HG02970 (cell line): ENCODE measurements around the gene PISD.

ENCODE experiments used
- ATAC-seq: cut with Tn5 transposase; IDR thresholded peaks from one replicate; pipeline ENCODE4 v1.9.1; 2021; ENCODE audit warnings: mild to moderate bottlenecking, moderate library complexity, moderate number of reproducible peaks; ENCODE audit not compliant: unreplicated experiment, low FRiP score

PISD gene

DNA sequence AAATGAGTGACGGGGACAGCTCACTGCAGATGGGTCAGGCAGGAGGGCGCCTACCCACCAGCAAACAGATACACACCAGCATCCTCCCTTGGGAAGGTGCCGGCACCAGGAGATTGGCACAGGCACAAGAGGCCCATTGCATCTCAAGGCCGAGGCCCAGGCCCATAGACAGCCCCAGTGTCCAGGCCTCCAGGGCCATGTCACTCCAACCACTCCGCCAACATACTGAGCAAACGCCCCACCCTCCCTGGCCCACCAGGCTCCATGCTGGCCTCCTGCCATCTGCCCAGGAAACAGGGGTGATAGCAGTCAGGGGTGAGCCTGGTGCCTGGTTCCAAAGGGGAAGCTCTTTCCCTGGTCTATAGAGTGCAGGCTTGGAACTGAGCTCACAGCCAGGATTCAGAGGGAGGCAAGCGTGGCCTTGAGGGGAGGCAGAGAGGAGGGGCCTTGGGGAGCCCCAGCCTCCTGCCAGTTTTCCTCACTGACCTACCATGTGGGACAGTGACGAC, 34.7 kb downstream of the PISD start:
- ATAC-seq: no peak

DNA sequence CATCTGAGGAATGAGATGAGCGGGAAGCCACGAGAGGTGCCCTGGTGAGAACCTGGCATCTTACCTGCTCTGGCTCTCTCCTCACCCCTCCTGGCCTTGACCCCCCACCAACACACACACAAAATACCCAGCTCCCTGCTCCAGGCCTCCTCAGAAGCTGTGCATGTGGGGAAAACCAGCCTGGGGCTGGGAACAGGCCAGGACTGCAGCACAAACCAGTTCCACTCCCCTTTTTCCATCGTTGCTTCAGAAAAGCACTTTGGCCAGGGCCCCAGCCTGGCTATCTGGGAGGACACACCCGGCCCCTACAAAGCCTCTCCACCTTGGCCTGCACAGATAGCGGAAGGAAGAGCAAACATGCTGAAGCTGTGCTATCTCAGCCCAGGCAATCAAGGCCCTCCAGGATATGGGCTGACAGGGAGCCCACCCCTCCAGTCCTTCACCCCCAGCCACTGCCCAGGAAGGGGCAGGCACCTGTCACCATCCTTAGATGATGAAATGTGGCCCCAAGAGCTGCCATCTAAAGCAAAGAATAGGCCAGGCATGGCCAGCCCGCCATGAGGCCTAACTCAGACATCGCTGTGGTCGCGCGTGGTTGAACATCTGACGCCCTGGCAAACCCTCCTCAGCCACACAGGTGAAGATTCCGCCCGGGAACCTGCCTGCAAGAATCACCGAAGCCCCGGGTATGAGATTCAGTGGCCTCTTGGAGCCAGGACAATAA, 35.4 kb downstream of the PISD start:
- no peak for ATAC-seq

DNA sequence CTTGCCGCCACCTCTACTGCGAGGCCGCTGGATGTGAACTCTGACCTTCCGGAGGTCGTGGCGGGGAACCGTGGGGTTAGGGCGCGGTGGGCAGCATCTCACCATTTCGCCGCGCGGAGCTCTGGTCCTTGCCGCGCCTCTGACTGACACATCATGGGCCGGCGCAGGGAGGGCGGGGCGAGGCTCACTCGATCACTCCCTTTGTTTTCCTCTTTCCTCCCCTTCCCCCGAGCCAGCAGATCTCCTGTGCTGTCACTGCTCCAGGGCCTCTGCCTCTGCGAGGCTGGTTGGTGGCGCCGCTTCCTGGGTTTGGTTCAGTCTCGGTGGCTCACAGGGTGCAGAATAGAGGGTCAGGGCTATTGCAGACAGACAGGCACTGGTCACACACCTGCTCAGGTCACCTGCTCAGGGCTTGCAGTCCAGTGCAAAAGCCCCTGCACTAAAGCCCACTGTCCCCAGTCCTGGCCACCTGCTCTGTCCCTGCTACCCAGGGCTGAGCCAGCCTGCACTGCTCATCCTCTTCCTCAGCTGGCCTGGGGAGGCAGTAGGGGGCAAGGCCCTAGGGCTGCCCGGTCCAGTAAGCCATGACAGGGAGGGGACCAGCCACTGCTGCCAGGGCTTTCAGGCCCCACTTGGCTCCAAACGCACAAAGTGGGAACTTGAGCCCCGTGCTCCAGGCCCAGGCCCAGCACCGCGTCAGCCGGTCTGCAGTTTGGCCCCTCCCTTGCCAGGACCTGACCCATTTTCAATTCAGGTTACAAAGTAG, 36.2 kb downstream of the PISD start:
- no peak for ATAC-seq

DNA sequence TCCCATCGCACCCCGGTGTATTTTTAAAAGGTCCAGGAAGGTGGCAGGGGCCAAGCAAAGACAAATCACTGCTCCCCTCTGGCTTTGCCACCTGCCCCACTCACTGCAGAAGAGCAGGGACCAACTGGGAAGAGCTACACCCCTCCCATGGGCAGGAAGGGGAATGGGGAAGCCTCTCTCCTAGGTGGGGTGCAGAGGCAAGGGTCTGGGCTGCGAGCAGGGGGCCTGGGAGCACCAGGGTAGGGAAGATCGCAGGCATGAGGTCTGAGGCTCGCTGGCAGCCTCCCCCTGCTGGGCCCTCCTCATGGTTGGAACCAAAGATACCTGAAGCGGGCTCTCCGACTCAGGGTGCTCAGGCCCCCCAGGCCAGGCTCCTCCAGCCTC, 36.8 kb downstream of the PISD start:
- no peak for ATAC-seq

DNA sequence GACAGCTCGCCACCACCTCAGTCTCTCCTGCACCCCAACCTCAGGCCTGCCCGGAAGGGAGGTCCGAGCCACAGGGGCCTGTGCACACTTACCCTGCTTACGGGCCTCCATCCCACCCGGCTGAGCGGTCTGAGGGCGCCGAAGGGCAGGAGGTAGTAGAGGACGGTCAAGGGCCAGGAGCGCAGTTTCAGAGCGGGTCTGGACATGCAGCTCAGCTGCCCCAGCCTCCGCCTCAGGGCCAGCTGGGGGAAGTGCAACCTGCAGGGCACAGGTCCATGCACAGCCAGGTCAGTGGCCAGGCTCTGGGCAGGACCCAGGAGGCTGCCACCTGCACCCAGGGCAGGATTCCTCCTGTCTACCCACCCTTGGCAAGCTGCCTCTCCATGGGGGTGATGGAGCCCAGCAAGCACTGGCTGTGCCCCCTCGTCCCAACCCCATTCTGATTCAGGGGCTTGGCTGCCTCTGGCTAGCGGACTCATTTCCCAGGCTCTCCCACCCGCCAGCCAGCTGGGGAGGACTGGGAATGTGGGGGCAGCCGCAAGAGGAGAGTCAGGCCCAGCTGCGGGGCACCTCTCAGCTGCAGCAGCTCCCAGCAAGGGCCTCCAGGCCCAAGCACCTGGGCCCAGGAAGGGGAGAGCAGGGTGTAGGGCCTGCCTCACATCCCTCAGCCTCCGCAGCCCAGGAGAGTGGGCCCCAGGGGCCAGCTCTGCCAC, 38.3 kb downstream of the PISD start:
- no peak for ATAC-seq

DNA sequence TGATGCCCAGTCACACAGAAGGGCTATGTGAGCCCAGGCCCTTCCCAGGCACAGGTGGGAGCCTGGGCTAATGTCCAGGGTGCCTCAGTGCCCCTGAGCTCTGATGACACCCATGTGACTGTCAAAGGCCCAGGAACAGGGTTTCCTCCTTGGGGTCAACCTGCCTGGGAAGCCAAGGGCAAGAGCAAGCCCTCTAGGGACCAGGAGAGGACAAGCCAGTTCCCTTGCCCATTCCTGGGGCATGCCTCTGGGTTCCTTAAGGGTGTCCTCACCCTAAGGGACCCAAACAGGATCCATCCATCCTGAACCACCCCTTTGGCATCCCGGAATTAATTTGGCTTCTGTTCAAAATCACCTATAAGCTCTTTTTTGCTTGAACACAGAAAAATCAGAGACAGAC, 39.0 kb downstream of the PISD start:
- no peak for ATAC-seq

DNA sequence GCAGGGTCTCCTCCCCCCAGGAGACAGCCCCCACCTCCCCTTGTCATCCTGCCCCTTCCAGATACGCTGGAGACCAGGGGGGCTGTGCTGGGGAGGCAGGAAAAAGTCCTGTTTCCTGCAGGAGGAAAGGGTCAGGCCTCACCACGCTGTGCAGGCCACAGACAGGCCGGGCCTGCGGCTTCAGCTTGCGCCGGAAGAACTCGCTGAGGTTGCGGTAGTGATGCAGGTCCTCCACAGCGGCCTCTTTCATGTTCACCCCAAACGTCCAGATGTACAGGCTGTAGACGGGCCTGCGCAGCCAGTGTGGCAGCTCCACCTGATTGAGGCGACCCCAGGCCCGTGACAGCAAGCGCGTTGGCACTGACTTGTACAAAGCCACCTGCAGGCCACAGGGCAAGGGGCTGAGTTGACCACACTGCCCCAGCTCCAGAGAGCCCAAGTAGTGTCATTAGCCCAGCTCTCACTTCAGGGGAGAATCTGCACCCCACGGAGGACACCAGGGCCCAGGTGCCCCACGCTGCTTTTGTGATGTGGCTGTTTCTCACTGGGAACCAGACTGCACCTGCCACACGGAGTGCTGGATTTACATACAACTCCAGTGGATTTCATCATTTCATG, 40.4 kb downstream of the PISD start:
- no peak for ATAC-seq

DNA sequence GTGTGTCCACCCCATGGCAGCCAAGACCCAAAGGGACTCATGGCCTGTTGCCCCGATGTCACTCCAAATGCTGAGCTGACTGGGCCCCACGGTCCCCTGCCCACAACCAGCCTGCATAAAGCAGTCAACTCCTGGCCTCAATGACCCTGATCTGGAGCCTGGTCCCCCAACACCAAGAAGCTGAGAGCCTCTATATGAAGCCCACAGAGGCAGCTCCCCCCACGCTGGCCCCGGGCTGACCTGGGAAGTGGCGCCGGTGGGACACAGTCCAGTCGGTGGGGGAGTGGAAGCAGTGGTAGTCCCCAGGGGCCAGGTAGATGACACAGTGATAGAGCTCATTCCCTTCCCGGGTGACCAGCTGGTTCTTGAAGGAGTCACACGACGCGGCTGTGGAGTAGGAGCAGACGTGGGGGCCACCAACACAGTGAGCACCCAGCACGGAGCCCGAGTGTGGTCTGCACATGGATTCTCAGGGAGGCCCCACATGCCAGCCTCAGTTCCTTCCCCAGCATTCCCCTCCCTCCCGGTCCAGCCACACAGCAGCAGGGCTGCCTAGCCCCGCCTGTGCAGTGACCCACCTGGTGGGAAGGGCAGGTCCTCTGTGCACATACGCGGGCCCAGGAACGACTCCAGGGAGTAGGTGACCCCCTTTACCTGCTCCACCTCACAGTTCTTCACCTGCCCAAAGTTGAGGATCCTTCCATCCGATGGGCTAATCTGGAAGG, 41.1 kb downstream of the PISD start:
- no peak for ATAC-seq

DNA sequence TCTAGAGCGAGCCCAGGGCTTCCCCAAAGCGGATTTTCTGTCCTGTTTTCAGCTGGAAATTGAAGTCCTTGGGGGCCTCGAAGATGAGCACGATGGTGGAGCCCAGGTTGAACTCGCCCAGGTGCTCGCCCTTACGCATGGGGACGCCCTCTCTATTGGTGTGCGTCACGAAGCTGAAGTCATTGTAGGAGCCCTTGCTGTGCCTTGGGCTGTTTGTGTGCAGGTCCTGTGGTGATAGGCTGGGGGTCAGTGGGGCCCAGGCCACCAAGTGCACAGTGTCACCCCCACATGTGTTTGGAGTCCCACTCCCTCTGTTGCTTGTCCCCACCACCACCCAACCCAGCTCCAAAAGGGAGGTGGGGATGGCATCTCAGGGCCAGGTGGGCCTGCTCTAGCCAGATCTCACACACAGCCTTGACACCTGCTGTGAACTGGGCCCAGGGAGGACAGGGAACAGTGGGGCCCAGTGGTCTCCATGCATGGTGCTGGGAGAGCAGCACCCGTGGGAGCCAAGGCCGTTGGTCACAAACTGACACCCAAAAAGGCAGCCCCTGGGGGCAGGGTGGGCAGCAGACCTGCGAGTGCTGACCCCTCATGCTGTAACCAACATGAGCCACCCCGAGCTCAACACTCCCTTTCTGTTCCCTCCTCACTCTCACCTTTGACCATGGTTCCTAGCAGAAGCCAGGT, 42.3 kb downstream of the PISD start:
- ATAC-seq: no peak

DNA sequence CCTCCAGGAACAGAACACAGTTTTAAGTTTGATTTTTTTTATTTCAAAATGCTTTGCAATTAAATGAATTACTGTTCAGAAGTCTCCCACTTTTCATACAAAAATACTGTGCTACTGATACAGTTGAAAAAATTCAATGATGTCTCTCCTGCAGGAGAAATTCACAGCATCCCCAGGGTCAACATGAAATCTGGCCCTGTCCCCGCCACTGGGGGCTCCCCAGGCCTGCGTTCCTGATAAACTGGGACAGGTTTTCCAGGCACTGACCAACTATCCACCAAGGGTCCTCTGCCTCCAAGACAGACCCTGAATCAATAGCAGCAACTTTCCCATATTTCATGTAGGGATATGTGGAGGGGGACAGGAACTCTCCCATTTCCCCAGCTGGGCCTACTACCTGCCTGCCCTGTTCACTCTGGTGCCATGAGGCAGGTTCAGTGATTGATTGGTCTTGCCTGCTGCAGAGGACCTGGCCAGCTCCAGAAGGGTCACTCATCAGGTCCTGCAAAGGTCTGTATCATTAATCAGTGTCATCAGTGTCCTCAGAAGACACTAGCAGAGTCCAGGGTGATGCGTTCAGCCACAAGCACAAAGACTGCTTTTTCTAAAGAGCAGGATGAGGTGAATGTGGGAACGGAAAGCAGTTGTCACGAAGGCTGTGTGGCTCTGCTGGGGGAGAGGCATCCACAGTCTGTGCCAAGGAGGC, 43.4 kb downstream of the PISD start:
- ATAC-seq: no peak

DNA sequence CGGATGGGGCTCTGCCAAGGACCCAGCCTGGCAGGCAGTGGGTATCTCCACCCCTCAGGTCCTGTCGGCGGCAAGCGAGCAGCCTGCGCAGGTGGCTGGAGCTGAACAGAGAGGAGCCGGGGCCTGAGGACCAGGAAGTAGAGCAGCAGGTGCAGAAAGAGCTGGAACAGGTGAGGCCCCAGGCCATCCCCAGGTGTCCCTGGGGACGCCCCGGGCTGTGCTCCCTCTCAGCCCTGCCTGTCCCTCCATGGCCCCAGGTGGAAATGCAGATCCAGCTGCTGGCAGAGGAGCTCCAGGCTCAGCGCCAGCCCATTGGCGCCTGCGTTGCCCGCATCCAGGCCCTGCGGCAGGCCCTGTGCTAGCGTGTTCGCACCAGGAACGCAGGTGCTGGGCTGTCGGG, 44.0 kb downstream of the PISD start:
- no peak for ATAC-seq

DNA sequence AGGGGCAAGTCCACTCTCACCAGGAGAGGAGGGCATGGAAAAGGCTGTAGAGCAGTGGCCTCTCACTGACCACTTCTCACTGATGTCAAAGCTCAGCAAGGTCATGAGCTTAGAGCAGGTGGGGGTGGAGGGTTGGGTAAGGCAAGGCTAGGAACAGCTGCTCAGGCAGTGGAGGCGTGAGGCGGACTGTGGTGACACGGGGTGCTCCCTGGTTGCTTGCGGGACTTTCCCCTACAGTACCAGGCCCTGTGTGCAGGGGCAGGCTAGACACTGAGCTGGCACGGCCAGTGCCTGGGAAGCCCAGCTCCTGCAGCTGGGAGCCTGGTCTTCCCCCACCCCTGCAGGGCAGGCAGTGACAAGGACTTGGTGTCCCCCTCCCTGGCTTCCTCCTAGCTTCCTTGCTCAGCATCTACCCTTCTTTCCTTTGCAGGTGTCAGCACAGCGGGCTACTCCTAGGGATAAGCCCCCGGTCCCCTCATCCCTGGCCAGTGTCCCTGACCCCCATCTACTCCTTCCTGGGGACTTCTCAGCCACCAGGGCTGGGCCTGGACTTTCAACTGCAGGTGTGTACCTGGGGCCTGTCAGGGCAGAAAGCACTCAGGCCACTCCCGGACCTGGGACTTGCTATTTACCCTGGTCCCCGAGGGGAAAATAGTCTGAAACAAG, 45.6 kb downstream of the PISD start:
- no peak for ATAC-seq

DNA sequence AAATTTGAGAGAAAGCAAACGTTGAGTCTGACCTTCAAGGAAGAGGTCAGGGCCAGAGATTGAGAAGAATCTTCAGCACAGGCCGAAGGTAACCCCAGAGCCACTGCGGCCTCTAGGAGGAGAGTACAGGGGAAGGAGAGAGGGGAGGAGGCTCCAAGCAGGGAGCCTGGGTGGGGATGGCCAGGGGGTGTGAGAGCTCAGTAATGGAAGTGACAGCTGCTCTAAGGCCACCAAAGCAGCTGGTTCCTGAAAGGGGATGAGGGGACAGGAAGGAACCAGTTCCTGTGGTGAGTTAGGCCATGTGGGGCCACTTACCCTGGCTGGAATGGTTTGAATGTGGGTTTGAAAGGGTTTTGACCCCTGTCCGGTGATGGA, 46.1 kb downstream of the PISD start:
- no peak for ATAC-seq

DNA sequence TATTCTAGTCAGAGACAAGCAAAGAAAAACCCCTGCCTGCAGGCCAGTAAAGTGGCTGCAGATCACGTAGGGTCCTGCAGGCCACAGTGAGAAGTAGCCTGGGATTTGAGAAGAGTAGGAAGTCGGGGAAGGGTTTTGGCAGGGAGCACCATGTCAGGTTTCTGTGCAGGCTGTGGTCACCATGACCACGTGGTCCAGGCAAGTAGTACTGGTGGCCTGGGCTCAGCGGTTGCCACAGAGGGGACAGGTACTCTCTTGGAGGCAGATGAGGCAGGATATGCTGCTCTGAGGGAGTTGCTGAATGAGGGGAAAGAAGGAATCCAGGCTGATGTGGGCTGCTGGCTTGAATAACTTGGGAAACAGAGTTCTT, 46.5 kb downstream of the PISD start:
- ATAC-seq: no peak

DNA sequence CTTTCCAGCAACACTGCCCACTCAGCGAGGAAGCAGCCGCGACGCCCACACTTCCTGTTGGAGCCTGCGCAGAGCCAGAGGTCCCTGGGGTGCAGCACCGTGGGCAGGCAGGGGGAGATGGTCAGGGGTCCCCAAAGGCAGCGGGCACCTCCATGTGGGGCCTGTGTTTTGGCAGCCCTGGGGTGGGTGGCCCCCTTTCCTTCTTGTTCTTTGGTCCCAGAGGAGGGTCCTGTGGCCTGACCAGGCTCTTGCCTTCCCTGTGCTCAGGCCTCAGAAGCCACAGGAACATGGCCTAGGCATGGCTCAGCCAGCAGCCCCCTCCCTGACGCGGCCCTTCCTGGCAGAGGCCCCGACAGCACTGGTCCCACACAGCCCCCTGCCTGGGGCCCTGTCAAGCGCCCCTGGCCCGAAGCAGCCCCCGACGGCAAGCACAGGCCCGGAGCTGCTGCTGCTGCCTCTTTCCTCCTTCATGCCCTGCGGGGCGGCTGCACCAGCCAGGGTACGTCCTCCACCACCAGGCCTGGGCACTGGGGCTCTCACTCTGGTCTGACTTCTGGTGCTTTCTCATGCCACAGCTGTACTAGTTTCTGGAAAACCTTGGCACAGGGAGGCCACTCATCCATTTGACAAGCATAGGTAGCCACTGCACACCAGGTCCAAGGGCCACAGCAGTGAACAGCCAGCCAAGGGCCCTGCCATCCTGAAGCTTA, 47.1 kb downstream of the PISD start:
- no peak for ATAC-seq

DNA sequence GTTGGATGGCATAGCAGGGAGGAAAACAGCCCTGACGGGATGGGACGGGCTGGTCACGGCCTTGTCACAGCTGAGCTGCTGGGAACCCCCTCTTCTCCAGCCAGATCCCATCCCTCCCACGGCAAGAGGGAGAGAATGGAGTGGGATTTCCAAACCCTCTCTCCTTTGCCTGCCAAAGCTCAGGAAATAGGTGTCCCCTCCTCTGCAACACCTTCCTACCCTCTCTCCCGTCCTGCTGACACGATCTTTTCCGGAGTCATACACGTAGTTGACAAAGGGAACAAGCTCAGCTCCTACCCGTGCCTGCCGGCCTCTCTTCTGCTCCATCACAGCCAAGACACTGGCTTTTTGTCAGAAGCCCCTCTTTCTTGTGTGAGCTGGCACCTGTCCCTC, 48.1 kb downstream of the PISD start:
- ATAC-seq: no peak

DNA sequence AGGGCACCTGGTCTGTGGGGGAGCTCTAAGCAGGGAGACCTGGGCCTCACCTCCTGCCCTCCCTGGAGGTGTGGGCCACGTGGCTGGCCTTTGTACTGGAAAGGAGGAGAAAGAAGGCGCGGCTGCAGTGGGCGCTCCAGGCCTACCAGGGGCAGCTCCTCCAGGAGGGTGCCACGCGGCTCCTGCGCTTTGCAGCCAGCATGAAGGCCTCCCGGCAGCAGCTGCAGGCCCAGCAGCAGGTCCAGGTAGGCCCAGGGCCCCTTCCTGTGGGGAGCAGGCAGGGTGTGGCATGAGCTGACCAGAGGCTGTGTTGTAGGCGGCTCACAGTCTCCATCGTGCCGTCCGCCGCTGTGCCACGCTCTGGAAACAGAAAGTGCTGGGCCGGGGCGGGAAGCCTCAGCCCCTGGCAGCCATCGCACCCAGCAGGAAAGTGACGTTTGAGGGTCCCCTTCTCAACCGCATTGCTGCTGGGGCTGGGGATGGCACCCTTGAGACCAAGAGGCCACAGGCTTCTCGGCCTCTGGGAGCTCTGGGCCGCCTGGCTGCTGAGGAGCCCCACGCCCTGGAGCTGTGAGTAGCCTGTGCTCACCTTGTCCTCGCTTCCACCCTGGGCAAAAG, 48.6 kb downstream of the PISD start:
- ATAC-seq: no peak

DNA sequence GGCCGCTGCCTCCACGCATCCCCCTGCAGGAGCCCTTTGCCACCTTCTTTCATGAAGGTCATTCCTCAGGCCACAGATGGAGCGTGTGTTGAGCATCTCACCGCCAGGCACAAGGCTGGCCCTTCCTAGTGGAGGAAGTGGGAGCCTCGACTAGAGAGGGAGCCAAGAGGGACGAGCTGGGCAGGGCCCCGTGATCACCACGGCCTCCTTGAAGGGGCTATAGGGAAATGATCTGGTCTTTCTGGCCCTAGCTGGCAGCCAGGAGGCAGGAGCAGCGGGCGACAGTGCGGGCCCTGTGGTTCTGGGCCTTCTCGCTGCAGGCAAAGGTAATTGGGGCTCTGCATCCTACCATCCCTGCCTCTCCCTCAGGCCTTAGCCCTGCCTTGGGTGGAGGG, 49.1 kb downstream of the PISD start:
- ATAC-seq: no peak
